Measurements from ENCODE around the gene ART5. TPM values are rescaled to one million over a fixed set of nuclear protein-coding genes. Genes with fewer than 3 reads are reported as not detected.
A peak's percentile ranks its signal among the peaks of the same experiment; 100 is the strongest.

Gene ART5
- total and polyA plus RNA-seq, 2 of the 4 experiments (the other 2 are of a cell fraction): not detected

DNA sequence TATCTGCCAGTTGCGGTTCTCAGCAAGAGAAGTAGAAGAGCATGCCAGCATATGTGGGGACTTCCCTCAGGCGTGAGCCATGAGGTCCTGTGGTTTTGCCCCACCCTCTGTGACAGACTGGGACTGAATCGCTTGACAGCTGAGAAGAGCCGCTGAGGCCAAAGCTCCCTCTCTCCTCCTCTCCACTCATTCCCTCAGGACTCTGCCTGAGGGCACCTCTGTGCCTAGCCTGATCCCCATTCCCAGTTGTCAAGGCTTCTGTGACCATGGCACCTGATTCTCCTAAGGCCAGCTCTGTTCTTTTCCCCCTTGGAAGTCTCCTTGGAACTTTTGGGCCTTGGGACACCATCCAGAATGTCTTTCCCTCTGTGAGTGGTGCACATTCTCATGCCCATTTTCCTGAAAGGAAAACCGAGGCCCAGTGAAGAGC, 27.0 kb downstream of the ART5 start:
- intact Hi-C loops (cut with micrococcal nuclease): no loop called here
- in situ Hi-C loops (cut with MboI; ENCODE audit: low sequenced_read_pairs): no loop called here
- Histone ChIP-seq H3K27ac (ENCODE audit: insufficient read depth, low read length) (no peak overlapping the region), H3K27me3 (ENCODE audit: control insufficient read depth, insufficient read depth, low read length) (no peaks in the 10 kb centered on the region; the same call in none of the 2 replicates), H3K4me2 (ENCODE audit: low read depth, low read length) (no peak overlapping the region), H4K8ac (ENCODE audit: low read depth in 2 of 2, low read length in 2 of 2) (no peak overlapping the region), H2BK15ac (ENCODE audit: low read depth, low read length) (no peak overlapping the region), H3K9me3 (ENCODE audit: control insufficient read depth, insufficient read depth, low read length) (no peaks in the 10 kb centered on the region; the same call in 1 of the 2 replicates), H2AK5ac (ENCODE audit: low read depth, low read length) (no peak overlapping the region), H3K79me1 (ENCODE audit: low read depth in 1 of 2, low read length in 2 of 2) (no peaks in the 10 kb centered on the region), H3K23ac (ENCODE audit: low read depth, low read length) (no peak overlapping the region), H3K14ac (replicated peaks; ENCODE audit: low read depth, low read length) (no peak overlapping the region), H2AK9ac (replicated peaks; ENCODE audit: low read depth, low read length, poor library complexity) (no peak overlapping the region), H3K4me3 (ENCODE audit: insufficient read depth, low read depth, low read length) (no peak overlapping the region), H3K56ac (ENCODE audit: extremely low read depth, insufficient read depth, low read length) (no peak overlapping the region), H4K20me1 (ENCODE audit: insufficient read depth, low read length) (no peaks in the 10 kb centered on the region), H3K4ac (ENCODE audit: low read depth, low read length) (no peak overlapping the region), H2BK5ac (ENCODE audit: low read depth, low read length, poor library complexity, severe bottlenecking) (no peak overlapping the region), H2AFZ (replicated peaks; ENCODE audit: low read length, poor library complexity) (peak overlapping the region; percentile 67), H3K18ac (ENCODE audit: low read depth, low read length) (no peak overlapping the region), H4K5ac (ENCODE audit: low read depth, low read length) (no peak overlapping the region), H3K9me1 (ENCODE audit: insufficient read depth, low read length) (no peaks in the 10 kb centered on the region), H4K91ac (ENCODE audit: insufficient read depth, low read depth, low read length) (no peak overlapping the region), H2BK20ac (ENCODE audit: low read depth, low read length) (no peak overlapping the region), H3K9ac (ENCODE audit: low read depth, low read length) (no peak overlapping the region), H2BK120ac (ENCODE audit: low read depth, low read length) (no peak overlapping the region), H3K4me1 (ENCODE audit: control insufficient read depth, insufficient read depth, low read length) (peaks cover 2% of the 10 kb centered on the region; the same call in 1 of the 2 replicates), H3K36me3 (ENCODE audit: control insufficient read depth, insufficient read depth, low read length) (no peaks in the 10 kb centered on the region)
- CTCF ChIA-PET: no interaction called here
- no peak for ATAC-seq (ENCODE audit: low read depth)
- dilution Hi-C loops (cut with HindIII; ENCODE audit: low sequenced_read_pairs, unreplicated experiment): no loop called here
- no peak for TF ChIP-seq MAZ (IDR thresholded peaks at IDR 0.05; ENCODE audit: borderline replicate concordance, low read depth, low read length)
- no peak for TF ChIP-seq ELK1 (IDR thresholded peaks at IDR 0.05; ENCODE audit: borderline replicate concordance, low read depth, low read length)
- no peak for TF ChIP-seq POLR2A (IDR thresholded peaks at IDR 0.05; ENCODE audit: low read depth, low read length)
- no peak for TF ChIP-seq RAD21 (IDR thresholded peaks at IDR 0.05; ENCODE audit: low read length)
- TF ChIP-seq MXI1 (IDR thresholded peaks at IDR 0.05; ENCODE audit: borderline replicate concordance, low read depth, low read length): no peak
- TF ChIP-seq USF2 (IDR thresholded peaks at IDR 0.05; ENCODE audit: low read depth, low read length): no peak
- POLR2A ChIA-PET (ENCODE audit: unreplicated experiment): no interaction called here
- BruUV-seq (replicated peaks): no TSS peak
- DNase-seq: no peak
- WGBS, 2 experiments (ENCODE audit: extremely low coverage in 2 of 2, insufficient read length in 1 of 2): 69% methylated on average over 2 of the region's 5 CpGs; no CpG with 5 or more reads in 1 of the 2 experiments
